Ramos (cell line): ENCODE measurements around the gene SLC6A6.

ENCODE experiments used
- in situ Hi-C: fragments of 300-500 bp; cut with MboI; formaldehyde crosslinking; loops from one replicate; pipeline ENCODE4 v1.14.3; 2022; ENCODE audit warnings: low sequenced_read_pairs; ENCODE audit not compliant: unreplicated experiment

The SLC6A6 gene

DNA sequence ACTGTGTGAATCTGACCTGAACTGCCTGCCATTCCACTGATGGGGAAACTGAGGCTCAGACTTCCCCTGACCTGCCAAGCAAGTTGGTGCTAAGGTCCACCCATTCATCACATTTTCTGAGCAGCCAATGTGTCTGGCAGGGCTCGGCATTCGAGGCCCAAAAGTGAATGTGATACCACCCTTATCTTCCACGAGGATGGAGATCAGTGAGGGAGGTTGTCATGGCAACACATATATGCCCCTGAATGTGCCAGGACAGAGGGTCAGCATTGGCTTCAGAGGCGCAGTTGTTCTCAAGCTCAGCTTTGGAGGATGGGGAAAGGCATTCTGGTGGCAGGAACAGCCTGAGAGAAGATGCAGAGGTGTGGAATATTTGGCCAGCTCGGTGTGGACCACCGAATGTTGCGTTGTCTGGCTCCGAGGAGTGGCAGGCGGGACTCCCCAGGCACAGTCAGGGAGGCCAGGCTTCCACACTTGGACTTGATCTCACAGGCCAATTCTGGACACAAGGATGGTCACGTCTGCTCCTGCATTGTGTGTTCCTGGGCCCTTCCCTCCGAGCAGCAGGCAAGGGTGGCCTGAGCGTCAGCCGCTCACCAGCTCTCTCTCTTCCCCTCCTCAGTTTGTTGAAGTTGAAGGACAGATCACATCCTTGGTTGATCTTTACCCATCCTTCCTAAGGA, 74.3 kb downstream of the SLC6A6 start:
- in situ Hi-C loops: no loop called here

DNA sequence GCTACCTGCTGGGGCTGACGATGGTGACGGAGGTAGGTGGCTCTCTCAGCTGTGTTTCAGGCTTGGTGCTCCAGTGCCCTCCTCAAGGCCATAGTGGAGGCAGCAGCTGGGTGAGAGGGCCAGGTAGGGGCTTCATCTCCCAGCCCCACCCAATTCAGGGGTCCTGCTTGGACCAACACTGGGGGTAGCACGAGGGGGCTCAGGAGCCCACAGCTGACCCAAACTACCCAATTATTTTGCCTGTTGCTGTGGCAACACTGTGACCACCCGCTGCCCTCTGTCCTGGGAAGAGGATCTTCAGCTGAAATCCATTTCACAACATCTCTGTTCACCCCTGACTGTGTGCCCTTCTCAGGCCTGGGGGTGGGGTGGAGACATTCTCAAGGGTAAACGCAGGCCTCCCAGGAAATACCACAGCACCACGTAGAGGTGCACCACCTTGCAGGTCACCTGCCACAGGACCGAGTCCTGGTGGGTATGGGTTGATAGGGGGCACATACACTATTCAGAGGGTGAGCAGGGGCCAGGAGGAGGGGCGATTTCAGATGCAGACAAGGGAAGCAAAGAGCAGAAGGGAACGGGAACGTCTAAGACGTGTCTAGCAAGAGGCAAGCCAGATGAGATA, 75.0 kb downstream of the SLC6A6 start:
- in situ Hi-C loops: no loop called here

DNA sequence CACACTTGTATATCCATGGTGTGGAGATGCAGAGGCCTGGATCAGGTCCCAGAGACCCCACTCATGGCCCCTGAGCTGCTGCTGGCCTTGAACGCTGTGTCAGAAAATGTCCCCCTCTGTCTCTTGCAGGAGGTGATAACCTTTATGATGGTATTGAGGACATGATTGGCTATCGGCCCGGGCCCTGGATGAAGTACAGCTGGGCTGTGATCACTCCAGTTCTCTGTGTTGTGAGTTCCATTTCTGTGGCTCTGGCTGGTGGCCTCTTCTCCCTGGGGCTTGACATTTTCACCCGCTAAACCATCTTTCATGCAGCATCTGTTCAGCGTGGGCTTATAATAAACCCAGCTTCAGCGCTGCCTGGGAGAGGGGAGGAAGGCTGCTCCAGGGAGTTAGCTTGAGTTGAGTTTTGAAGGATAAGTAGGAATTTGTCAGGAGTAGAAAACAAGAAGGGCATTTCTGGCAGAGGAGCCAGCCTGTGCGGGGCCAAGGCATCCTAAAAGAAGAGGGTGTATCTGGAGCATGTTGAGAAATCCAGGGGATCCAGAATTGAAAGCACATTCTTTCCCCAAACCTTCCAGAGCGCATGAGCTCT, 76.6 kb downstream of the SLC6A6 start:
- in situ Hi-C loops: no loop called here

DNA sequence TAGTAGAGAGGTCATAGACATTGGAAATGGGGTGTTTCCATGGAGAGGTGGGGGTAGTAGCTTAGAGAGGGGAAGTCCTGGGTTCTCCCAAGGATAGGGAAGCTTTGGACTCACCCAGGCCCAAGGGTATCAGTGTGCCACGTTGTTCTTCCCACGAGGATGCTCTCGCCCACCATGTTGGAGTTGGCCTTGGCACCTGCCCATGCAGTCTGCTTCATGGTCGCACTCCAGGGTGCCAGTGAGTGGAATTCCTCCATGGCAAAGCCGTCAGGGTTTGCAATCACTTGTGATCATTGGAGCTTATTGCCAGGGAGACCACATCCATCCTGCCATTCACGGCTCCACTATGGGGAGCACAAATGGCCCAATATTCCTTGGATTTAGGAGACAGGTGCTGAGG, 77.2 kb downstream of the SLC6A6 start:
- in situ Hi-C loops: no loop called here

DNA sequence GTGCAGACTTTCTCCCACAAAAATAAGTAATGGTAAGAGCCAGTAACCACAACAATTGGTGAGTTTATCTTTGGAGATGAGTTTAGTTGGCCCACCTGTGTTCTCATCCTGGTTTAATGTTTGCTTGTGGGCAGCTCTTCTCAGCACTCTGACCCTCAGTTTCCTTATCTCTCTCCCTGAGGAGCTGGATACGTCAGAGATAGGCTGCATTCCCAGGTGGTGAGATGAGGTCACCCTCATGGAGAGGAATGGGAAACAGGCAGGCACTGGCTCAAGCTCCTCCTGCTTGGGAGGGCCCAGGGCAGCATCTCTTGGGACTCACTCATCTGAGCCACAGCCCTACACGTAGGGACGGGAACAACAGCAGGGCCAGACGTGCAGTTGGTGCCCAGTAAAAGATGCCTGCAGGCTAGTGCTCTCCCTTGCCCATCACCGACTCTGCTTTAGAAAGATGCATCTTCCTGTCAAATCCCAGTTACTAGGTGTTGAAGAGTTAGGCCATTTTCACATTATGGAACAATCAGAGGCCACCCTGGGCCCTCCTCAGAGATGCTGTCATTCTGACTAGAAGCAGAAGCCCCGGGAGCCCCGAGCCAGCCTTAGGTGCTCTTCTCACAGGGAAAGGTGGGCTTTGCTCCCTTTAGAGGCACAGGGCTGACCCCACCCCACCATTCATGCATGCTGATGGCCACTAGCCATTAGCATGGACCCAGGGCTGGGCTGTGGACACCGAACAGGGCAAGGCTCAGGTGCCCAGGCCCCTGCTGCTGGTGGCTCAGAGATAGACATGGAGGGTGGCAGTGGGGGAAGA, 78.0 kb downstream of the SLC6A6 start:
- in situ Hi-C loops: no loop called here

DNA sequence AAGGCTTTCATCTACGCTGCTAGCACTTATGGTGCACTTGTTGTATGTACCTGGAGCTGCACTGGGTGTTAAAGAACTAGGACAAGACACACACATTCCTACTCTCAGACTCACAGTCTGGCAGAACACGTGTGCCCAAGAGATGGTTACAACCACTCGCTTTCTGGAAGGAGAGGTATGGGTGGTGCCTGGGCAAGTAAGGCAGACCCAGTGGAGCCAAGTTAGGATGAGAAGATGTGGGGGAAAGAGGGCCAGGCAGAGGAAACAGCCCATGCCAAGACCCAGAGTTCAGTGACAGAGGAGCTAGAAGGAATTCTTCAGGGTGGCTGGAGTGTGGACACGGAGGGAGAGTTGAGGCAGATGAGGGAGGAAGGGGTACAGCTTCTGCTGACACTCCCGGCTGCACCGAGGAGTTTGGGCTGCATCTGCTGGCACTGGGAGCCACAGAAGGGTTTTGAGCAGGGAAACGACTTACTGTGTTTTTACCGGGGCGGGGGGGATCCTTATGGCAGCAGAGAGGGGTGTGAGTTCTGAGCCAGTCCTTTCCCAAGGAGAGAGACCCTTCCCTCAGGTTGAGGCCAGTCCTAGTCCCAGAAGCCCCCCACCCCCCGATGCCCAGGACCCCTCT, 78.7 kb downstream of the SLC6A6 start:
- in situ Hi-C loops: no loop called here

DNA sequence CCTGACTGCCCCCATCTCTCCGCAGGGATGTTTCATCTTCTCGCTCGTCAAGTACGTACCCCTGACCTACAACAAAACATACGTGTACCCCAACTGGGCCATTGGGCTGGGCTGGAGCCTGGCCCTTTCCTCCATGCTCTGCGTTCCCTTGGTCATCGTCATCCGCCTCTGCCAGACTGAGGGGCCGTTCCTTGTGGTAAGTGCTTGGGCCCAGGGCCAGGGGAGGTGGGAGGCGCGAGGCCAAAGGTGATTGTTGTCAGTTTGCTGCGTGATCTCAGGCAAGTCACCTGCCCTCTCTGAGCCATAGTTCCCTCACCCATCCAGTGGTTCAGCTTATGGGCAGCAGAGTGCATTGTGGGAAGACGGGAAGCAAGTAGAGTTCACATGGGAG, 79.2 kb downstream of the SLC6A6 start:
- in situ Hi-C loops: no loop called here

DNA sequence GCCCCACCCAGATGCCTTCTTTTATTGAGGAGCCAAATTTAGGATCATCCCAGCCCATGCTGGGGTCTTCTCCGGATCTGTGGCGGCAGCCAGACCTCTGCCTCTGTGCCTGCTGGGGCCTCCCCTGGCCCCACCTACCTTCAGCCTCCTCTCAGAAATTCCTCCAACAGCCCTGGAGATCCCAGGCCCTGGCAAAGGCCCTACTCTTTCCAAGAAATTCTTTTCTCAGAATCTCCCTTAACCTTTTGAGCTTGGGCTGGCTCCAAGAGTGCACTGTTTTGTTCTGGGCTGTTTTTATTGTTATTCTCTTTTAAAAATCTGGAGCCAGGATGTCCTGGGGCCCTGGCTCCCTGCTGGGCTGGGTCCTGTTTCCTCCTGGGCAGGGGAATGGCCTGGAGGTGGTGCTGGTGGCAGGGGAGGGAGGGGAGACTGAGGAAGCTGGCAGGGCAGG, 79.9 kb downstream of the SLC6A6 start:
- in situ Hi-C loops: no loop called here

DNA sequence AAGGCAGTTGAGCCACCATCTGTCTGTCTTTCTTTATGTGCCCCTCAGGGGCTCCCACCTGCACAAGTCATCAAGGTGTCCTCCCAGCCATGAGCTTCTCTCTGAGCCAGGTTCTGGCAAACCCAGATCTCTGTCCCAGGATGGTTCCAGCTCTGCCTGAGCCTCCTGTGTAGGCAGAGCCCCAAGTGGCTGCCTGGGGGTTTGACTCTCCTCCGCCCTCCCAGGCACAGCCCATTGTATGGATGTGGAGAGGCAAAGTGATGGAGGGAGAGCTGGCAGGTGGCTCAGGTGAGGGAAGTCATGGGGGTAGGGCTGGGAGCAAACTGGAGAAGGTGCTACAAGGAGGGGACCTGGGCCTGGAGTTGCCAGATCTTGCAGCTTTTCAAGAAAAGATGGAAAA, 80.9 kb downstream of the SLC6A6 start:
- in situ Hi-C loops: no loop called here

DNA sequence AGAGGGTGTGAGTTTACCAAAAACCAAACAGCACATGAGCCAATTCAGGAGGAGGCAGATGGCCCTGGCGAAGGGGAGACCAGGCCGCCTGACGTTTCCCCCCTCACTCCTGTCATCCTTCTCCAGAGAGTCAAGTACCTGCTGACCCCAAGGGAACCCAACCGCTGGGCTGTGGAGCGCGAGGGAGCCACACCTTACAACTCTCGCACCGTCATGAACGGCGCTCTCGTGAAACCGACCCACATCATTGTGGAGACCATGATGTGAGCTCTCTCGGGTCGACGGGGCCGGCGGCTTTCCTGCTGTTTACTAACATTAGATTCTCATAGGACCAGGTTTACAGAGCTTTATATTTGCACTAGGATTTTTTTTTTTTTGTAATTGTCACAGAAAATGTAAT, 82.3 kb downstream of the SLC6A6 start:
- in situ Hi-C loops: no loop called here

DNA sequence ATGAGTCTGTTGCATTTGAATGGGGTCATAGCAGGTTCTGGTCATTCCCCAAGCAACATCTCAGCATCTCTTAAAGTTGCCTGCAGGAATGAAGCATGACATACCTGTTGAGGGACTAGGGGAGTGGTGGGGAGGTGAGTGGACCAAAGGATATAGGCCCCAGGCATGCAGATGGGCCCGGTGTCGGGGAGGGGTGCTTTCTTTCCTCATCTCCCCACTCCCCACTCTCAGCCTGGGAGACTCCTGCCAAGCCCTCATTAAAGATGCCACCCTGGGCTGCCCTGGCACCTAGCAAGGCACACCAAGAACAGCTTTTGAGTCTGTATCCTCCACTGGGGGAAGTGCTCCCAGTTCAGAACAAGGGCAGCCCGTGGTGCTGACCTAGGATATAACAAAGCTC, 83.6 kb downstream of the SLC6A6 start:
- in situ Hi-C loops: no loop called here

DNA sequence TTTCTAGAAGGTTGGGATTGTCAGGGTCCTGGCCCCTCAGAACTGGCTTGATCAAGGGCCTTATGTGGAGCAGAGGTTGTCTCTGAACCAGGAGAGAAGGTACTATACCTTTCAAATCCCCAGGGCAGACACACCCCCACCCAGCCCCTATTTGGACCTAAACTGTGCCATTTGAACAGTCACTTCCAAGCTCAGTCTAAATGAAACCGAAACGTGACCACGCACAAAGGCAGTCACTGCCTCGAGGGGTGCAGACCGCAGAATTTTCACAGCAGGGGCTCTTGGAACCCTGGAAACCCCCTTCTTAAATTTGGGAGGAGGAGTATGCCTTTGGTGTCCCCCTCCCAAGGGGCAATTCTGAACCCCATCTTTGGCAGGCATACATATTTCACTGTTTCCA, 84.1 kb downstream of the SLC6A6 start:
- in situ Hi-C loops: no loop called here

DNA sequence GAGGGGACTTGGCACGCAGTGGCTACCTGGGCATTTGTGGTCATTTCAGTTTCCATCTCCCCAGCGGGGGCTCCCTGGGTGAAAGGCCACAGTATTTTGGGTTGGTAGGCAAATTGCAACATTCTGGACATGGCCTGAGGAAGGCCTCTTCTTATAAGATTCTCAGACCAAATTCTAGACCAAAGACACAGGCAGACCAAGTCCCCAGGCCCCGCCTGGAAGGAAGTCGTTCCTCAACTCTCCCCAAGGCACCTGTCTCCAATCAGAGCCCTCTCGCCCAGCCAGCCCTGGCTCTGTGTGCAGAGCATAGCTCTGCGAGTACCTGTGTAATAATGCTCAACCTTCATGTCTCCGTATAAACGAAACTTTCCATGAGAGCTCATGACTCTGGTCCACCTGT, 84.7 kb downstream of the SLC6A6 start:
- in situ Hi-C loops: no loop called here

DNA sequence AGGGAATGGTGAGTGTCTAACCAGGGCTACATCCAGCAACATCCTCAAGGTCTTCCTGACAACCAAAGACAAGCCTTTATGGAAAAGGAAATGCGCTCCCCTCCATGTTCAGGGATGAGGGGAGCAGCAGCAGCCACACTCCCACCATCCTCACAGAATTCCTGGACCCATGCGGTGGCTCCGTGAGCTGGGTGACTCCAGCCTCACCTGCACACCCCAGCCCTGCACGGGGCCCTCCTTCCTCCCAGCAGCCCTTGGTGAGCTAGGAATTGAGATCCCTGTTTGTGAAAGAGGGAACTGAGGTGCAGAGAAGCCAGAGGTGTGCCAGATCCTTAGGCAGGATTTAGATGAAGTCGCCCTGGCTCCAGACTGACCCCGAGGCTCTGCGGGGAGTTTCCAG, 85.4 kb downstream of the SLC6A6 start:
- in situ Hi-C loops: no loop called here

DNA sequence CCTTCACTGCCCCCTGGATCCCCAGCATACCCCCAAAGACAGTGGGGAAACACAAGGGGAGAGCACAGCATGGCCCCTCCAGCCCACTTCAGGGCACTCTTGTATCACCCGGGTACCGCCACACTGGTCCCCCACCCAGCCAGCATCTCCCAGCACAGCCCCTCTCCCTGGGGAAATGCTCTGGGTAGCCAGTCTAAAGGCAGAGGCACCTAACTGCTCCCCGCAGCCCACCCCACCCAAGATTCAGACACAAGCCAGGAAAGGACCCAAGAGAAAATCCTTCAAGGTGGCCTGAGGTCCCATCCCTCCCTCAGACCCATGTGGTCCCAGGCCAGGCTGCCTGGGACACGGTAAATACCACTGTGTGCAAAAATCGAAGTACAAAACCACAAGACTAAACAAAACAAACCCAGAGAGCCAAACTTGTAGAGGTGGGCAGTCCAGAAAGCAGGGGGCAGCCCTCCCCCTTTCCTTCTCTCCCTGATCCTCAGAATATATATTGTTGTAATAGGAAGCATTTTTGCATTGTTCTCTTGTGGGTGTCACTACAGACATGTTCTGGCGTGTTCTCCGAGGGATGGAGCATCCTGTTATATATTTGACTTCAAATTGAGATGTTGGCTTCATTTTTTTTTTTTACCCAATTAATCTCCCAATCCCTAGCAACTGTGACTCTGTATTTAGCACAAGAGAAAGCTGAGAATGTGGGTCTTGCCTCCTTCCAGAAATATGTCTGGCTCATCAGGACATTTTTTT, 86.1 kb downstream of the SLC6A6 start:
- in situ Hi-C loops: no loop called here

DNA sequence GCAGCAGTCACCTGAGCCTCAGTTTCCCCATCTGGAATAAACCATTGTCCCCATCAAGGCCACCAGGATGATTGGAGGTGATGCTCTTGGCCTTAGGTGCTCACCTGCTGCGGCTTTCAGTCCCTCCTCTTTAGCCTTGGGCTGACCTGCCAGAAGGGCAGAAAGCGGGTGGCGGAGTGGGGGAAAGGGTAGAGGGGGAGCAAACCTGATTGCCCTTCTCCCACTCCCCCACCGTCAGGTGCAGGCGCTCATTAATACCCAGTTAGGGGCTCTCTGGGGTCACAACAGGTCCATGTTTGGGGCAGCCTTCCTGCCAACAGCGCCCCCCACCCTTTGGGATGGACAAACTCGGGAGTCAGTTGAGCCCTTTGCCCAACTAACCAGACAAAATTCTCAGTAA, 87.2 kb downstream of the SLC6A6 start:
- in situ Hi-C loops: no loop called here

DNA sequence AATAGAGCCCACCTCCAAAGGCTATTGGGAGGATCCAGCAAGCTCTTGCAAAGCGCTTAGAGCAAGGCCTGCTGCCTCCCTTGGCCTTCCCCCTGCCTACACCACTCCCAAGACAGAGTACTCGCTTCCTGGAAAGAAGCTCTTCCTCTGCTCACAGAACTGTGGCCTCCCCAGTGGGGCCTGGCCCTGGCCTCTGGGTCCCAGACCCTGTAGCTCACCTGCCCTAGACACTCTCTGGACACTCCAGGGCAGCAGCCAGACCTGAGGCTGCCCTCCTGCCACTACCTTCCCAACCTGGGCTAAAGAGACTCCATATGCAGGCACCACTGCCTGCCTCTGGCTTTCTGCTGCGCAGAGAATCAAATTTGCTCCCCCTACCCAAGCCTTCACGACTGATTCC, 87.8 kb downstream of the SLC6A6 start:
- in situ Hi-C loops: no loop called here

DNA sequence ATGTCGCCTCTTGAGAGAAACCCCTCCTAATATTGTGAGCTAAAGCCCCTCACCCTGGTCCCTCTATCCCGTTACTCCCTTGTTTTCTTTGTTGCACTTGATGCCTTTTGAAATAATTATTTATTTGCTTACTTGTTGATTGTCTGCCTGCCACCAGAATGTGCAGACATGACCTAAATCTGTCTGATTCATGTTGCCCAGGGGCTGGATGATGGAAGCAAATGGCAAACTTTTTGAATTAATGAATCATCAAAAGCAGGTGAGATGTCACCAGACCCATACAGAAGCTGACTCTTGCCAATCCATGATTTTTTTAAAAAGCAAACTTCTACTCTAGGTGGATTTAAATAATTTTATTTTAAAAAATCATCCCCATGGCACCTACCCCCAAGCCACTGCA, 88.4 kb downstream of the SLC6A6 start:
- in situ Hi-C loops: no loop called here

DNA sequence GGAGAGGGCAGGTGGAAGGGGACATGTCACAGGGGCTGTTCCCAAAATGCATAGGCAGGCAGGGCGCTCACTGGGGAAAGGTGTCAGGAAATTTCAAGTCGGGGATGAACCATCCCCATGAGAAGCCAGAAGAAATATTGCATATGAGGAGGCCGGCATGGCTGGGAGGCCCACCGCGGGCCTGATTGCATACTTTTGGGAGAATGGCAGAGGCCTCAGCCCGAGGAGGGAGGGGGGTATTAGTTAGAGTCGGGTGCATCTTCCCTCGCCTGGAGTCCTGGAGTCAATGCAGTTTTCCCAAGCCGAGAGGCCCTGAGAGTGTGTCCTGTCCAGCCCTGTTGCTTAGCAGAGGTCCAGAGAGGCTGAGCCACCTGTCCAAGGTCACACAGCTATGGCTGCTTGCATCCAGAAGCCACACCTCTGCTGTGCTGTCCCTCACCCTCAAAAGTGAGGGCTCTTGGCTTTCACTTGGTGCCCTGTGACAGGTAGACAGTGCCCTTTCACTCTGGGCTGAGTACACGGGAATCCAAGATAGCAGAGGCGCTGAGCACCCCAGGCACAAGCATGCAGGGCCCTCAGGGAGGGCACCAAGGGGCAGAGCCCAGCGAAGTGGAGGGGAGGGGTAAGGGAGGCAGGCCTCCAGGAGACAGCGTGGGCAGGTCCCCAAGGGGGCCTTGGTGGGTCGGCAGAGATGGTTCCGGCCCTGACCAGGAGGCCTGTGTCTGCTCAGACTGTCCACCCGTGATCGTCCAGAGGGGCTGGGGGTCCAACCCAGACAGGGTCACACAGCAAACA, 89.2 kb downstream of the SLC6A6 start:
- in situ Hi-C loops: no loop called here
